PFSK-1 (cell line): Measurements from ENCODE around the gene OR8H2.

ENCODE experiments used
- POLR2AphosphoS5 ChIP-seq: IDR thresholded peaks from 2 replicates; pipeline ENCODE4 v1.6.1; 2012; ENCODE audit warnings: low read depth, mild to moderate bottlenecking, control low read depth, low read length, moderate library complexity
- REST ChIP-seq, 2 experiments: IDR thresholded peaks; 2 replicates each; pipeline versions ENCODE4 v1.6.1 to v1.8.0; 2011 to 2012; ENCODE audit warnings: low read depth in 2 of 2, low read length in 2 of 2, control low read depth in 1 of 2, inconsistent platforms in 1 of 2, mild to moderate bottlenecking in 1 of 2, moderate library complexity in 1 of 2; ENCODE audit not compliant: insufficient read depth in 1 of 2
- SIN3A ChIP-seq: IDR thresholded peaks from 2 replicates; pipeline ENCODE4 v1.6.1; 2012; ENCODE audit warnings: mild to moderate bottlenecking, low read length, moderate library complexity, borderline replicate concordance; ENCODE audit not compliant: insufficient read depth
- TAF1 ChIP-seq: IDR thresholded peaks from 2 replicates; pipeline ENCODE4 v1.6.1; 2012; ENCODE audit warnings: low read length, control low read depth, borderline replicate concordance; ENCODE audit not compliant: insufficient read depth

DNA sequence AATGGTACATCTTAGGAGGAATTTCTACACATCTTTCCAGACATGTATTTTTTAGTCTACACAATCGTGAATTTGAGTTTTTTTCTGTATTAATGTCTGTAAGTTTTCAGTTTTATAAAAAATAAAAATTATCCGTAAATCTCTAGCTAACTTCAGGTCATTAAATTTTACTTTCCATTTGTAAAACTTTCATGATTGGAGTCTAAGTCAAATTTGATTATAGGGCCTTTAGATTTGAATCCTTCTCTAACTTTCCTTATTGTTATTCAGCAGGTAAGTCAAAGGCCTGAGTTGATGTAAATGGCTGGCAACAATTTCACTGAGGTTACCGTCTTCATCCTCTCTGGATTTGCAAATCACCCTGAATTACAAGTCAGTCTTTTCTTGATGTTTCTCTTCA is 10.5 kb upstream of the OR8H2 start, which contains the start of gene OR8I2:
- TF ChIP-seq POLR2AphosphoS5 (no peak), REST (IDR thresholded peaks at IDR 0.05; ENCODE audit: insufficient read depth in 1 of 2, low read depth in 2 of 2, low read length in 2 of 2) (no peak), TAF1 (no peak), SIN3A (no peak)
